ENCODE results near the gene COP1. TPM values are rescaled to one million over a fixed set of nuclear protein-coding genes. Genes with fewer than 3 reads are reported as not detected.
A peak's percentile ranks its signal among the peaks of the same experiment; 100 is the strongest.
"Not testable (repeated sequence)": the region's sequence is repeated elsewhere in the genome, so short reads cannot be mapped to it uniquely, and the experiment has no call there.

Gene COP1
- total RNA-seq, 4 donors from 2014 or later = 84.6 to 125 (median 106) TPM

DNA sequence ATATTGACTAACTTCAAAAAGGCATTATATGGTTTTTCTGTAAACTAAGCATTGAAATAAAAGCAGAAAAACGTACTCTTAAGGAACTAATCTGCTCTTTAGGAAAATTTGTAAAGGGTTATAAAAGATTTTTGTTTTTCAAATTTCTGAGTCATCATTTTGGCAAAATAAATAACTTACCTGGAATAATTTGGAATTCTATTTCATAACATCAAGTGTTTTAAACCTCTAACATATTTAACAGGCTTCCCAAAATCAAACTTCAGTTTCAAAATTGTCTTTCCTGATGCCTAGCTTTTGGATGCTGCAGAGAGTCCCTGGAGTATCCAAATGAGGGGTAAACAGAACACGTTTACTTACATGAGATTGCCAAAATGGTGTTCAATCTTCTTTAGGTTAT, 108.5 kb downstream of the COP1 start:
- Histone ChIP-seq H3K27ac (no peak overlapping the region), H3K4me3 (no peak overlapping the region), H3K4me1 (no peaks in the 10 kb centered on the region), H3K36me3 (peaks cover 0 to 53% (median 0%) of the 10 kb centered on the region in 3 donors), H3K27me3 (no peaks in the 10 kb centered on the region), H3K9me3 (peaks cover 0 to 20% (median 0%) of the 10 kb centered on the region in 4 donors)
- TF ChIP-seq, protein P1, sequence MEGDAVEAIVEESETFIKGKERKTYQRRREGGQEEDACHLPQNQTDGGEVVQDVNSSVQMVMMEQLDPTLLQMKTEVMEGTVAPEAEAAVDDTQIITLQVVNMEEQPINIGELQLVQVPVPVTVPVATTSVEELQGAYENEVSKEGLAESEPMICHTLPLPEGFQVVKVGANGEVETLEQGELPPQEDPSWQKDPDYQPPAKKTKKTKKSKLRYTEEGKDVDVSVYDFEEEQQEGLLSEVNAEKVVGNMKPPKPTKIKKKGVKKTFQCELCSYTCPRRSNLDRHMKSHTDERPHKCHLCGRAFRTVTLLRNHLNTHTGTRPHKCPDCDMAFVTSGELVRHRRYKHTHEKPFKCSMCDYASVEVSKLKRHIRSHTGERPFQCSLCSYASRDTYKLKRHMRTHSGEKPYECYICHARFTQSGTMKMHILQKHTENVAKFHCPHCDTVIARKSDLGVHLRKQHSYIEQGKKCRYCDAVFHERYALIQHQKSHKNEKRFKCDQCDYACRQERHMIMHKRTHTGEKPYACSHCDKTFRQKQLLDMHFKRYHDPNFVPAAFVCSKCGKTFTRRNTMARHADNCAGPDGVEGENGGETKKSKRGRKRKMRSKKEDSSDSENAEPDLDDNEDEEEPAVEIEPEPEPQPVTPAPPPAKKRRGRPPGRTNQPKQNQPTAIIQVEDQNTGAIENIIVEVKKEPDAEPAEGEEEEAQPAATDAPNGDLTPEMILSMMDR (IDR thresholded peaks at IDR 0.05) = no peak
- TF ChIP-seq POLR2A (IDR thresholded peaks at IDR 0.05) = no peak
- no peak for DNase-seq

DNA sequence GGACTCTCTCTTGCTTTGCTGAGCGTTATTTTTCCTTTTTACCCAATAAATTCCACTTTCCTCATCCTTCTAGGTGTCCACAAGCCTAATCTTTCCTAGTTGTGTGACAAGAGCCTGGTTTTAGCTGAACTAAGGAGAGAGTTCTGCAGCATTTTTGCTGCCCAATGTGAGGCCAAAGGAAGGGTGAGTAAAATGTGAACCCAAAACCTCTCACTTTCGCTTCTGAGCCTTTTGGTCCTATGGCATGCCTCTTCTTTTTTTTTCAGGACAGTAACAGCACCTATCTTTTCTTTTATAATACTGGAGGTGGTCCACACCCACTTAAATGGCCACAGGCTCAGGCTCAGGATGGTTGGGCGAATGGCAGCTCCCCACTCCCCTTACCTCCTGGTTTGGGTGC, 111.1 kb downstream of the COP1 start:
- H3K36me3 ChIP-seq = peaks cover 0 to 35% (median 0%) of the 10 kb centered on the region in 3 donors
- H3K9me3 ChIP-seq = peaks cover 0 to 20% (median 0%) of the 10 kb centered on the region in 4 donors
- no peaks in the 10 kb centered on the region for H3K27me3 ChIP-seq
- no peaks in the 10 kb centered on the region for H3K4me1 ChIP-seq
- H3K4me3 ChIP-seq = no peak overlapping the region
- no peak for DNase-seq
- no peak overlapping the region for H3K27ac ChIP-seq
- TF ChIP-seq POLR2A (IDR thresholded peaks at IDR 0.05) = no peak
- TF ChIP-seq, protein P1 (IDR thresholded peaks at IDR 0.05) = no peak

DNA sequence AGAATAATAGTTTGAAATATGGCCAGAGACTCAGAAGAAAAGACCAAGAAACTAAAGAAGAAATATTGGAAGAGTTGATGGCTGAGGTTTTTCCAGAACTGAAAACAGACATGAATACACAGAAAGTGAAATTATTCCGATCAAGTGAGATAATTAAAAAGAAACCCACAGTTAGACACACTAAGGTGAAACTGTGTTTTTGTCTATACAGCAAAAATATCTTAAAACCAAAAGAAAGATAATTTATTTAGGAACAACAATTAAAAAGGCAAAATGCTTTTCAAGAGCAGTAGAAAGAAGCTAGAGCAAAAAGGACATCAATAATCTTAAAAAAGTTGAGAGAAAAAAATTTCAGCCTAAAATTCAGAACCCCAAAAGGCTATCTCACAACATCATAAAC, 116.3 kb downstream of the COP1 start:
- Histone ChIP-seq H3K9me3 (no peaks in the 10 kb centered on the region), H3K4me1 (no peaks in the 10 kb centered on the region), H3K36me3 (peaks cover 0 to 2% (median 0%) of the 10 kb centered on the region in 3 donors), H3K4me3 (no peak overlapping the region), H3K27me3 (no peaks in the 10 kb centered on the region), H3K27ac (no peak overlapping the region)
- no peak for DNase-seq
- TF ChIP-seq POLR2A (IDR thresholded peaks at IDR 0.05) = no peak
- TF ChIP-seq, protein P1 (IDR thresholded peaks at IDR 0.05) = no peak

DNA sequence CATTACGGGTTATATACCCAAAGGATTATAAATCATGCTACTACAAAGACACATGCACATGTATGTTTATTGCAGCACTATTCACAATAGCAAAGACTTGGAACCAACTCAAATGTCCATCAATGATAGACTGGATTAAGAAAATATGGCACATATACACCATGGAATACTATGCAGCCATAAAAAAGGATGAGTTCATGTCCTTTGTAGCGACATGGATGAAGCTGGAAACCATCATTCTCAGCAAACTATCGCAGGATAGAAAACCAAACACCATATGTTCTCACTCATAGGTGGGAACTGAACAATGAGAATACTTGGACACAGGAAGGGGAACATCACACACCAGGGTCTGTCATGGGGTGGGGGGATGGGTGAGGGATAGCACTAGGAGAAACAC, 119.3 kb downstream of the COP1 start:
- H3K4me3 ChIP-seq, H3K27me3 ChIP-seq, H3K9me3 ChIP-seq, H3K4me1 ChIP-seq, DNase-seq, H3K27ac ChIP-seq: not testable (repeated sequence)
- peaks cover 0 to 14% (median 0%) of the 10 kb centered on the region in 3 donors for H3K36me3 ChIP-seq

DNA sequence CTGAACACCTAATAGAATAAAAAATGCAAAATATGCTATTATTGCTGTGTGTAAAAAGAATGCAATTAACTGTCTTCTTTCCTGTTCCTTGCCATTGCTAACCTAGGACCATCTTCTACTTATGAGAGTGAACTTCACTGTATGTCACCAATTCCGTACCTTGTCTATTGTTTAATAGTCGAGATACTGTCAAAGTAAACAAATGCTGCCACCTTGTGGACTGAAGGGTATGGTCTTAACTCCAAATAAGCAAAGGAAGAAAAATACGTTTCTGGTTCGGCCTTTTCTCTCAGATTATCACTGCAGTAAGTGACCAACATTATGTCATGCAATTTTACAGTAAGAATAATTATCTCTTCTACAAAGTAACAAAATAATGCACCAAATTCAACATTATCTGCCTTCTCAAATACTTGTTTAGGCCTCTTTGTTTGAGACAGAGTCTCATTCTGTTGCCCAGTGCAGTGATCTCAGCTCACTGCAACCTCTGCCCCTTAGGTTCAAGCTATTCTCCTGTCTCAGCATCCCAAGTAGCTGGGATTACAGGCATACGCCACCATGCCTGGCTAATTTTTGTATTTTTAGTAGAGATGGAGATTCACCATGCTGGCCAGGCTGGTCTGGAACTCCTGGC, 133.4 kb downstream of the COP1 start:
- Histone ChIP-seq H3K4me1 (no peaks in the 10 kb centered on the region), H3K4me3 (no peak overlapping the region), H3K27me3 (no peaks in the 10 kb centered on the region), H3K9me3 (no peaks in the 10 kb centered on the region), H3K36me3 (peaks cover 0 to 5% (median 0%) of the 10 kb centered on the region in 3 donors), H3K27ac (no peak overlapping the region)
- TF ChIP-seq POLR2A (IDR thresholded peaks at IDR 0.05) = no peak
- TF ChIP-seq, protein P1 (IDR thresholded peaks at IDR 0.05) = peak; percentile 13 to 85 (median 68)
- peak in 2 of 3 donors; percentile 30 to 56 for DNase-seq

DNA sequence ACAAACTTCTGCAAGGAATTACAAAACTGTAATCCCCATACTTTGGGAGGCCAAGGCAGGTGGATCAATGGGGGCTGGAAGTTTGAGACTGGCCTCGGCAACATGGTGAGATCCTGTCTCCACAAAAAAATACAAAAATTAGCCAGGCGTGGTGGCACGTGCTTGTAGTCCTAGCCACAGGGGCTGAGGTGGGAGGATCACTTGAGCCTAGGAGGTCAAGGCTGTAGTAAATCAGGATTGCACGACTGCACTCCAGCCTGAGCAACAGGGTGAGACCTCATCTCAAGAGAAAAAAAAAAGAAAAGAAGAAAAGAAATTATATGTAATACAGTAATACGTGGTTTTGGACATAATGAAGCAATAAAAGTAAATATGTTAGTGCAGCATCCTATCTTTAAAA, 138.2 kb downstream of the COP1 start:
- H3K9me3 ChIP-seq = no peaks in the 10 kb centered on the region
- no peak for TF ChIP-seq POLR2A (IDR thresholded peaks at IDR 0.05)
- TF ChIP-seq, protein P1 (IDR thresholded peaks at IDR 0.05) = no peak
- H3K36me3 ChIP-seq = no peaks in the 10 kb centered on the region
- H3K4me1 ChIP-seq = no peaks in the 10 kb centered on the region
- no peak overlapping the region for H3K4me3 ChIP-seq
- no peak for DNase-seq
- H3K27me3 ChIP-seq = no peaks in the 10 kb centered on the region
- no peak overlapping the region for H3K27ac ChIP-seq
